Activated CD4-positive, alpha-beta T cell treated with anti-CD3 and anti-CD28 coated beads, Interleukin-2, amount 50 U/mL, for 24 hours (primary cell): ENCODE results near the gene SEMA3B.
A peak's percentile ranks its signal among the peaks of the same experiment; 100 is the strongest.

Source experiments
- DNase-seq, 2 donors: peaks; one replicate each; pipeline ENCODE4 v3.0.0-alpha.2; 2020; ENCODE audit warnings: low read depth in 1 of 2, low spot score in 1 of 2

SEMA3B gene

GRCh38 chr3:50292159-50293078 is 23.5 kb downstream of the SEMA3B start, which contains the start of gene IFRD2:
IFRD2 (minus strand) TSS chr3:50292429; CDS start chr3:50292274, 155 bp downstream.
- DNase-seq, result peak; percentile 84 to 93

- no peak for DNase-seq
Measured at GRCh38 chr3:50293079-50293801, 24.3 kb downstream of the SEMA3B start.

GRCh38 chr3:50294089-50294488 is 25.1 kb downstream of the SEMA3B start:
- DNase-seq, result no peak

- DNase-seq, result no peak
Measured at GRCh38 chr3:50294492-50295403, 25.8 kb downstream of the SEMA3B start.

GRCh38 chr3:50295553-50296431 is 26.8 kb downstream of the SEMA3B start:
- DNase-seq, result no peak

GRCh38 chr3:50296721-50297383 is 27.9 kb downstream of the SEMA3B start:
- no peak for DNase-seq

GRCh38 chr3:50297384-50297775 is 28.4 kb downstream of the SEMA3B start:
- no peak for DNase-seq

- no peak for DNase-seq
Measured at GRCh38 chr3:50297896-50298725, 29.2 kb downstream of the SEMA3B start.

- DNase-seq, result peak; percentile 96 to 99
Measured at GRCh38 chr3:50298836-50299637, 30.1 kb downstream of the SEMA3B start, which contains the start of the genes HYAL3 and NAA80. HYAL3 (minus strand) TSS chr3:50299405; CDS start chr3:50295602, 3,803 bp downstream. NAA80 (minus strand) TSS chr3:50299405; CDS start chr3:50297463, 1,942 bp downstream.

GRCh38 chr3:50299638-50299928 is 30.6 kb downstream of the SEMA3B start:
- no peak for DNase-seq

- DNase-seq, result no peak
Measured at GRCh38 chr3:50299929-50300680, 31.2 kb downstream of the SEMA3B start.

- no peak for DNase-seq
Measured at GRCh38 chr3:50300681-50301254, 31.8 kb downstream of the SEMA3B start.

GRCh38 chr3:50302095-50303012 is 33.4 kb downstream of the SEMA3B start:
- no peak for DNase-seq

GRCh38 chr3:50303013-50303815 is 34.3 kb downstream of the SEMA3B start, which contains the start of gene HYAL1:
HYAL1 (minus strand) TSS chr3:50303574; CDS start chr3:50302956, 618 bp downstream.
- no peak for DNase-seq

- no peak for DNase-seq
Measured at GRCh38 chr3:50304601-50305000, 35.7 kb downstream of the SEMA3B start.
